ENCODE measurements around the gene ASAP2. TPM values are rescaled to one million over a fixed set of nuclear protein-coding genes. Genes with fewer than 3 reads are reported as not detected.

Gene ASAP2
- total and polyA plus RNA-seq, 2 donors (not counting 1 experiment from before 2014, with no cell fraction given), result 0.04 TPM; not detected in 1

GRCh38 chr2:9284521-9285297 is 78.1 kb downstream of the ASAP2 start:
- CTCF ChIA-PET, result no interaction called here

More at GRCh38 chr2:9284521-9285297, 78.1 kb downstream of the ASAP2 start:
- TF ChIP-seq EZH2 (IDR thresholded peaks at IDR 0.05; ENCODE audit: borderline replicate concordance, insufficient read depth, low read depth, low read length, poor library complexity, severe bottlenecking) (no peak), CTCF (IDR thresholded peaks at IDR 0.05) (no peak)
- no peak for ATAC-seq (ENCODE audit: low read depth)
- H3K9ac ChIP-seq (ENCODE audit: low read length), result no peak overlapping the region
- Mint-ChIP-seq H3K4me3 (no peak overlapping the region), H3K27me3 (no peaks in the 10 kb centered on the region), H3K4me1 (no peaks in the 10 kb centered on the region), H3K27ac (no peak overlapping the region), H3K9me3 (ENCODE audit: insufficient read depth) (no peaks in the 10 kb centered on the region)
- 86% methylated on average over 3 of the region's 6 CpGs for WGBS (ENCODE audit: insufficient coverage)
- no peaks in the 10 kb centered on the region for H4K20me1 ChIP-seq (ENCODE audit: control insufficient read depth, insufficient read depth, low read length, poor library complexity, severe bottlenecking)
- intact Hi-C loops (cut with micrococcal nuclease), result no loop called here
- H3K4me2 ChIP-seq (replicated peaks; ENCODE audit: low read depth, low read length, poor library complexity, severe bottlenecking), result no peak overlapping the region
- no peaks in the 10 kb centered on the region for H3K27me3 ChIP-seq (replicated peaks in 1 of 4; ENCODE audit: control extremely low read depth in 1 of 4, control insufficient read depth in 3 of 4, insufficient read depth in 4 of 4, low read length in 3 of 4)
- H3K27ac ChIP-seq (ENCODE audit: low read length in 2 of 2), result no peak overlapping the region
- no peak overlapping the region for H3K4me3 ChIP-seq (ENCODE audit: control extremely low read depth in 1 of 5, extremely low read depth in 1 of 5, insufficient read depth in 1 of 5, low read depth in 2 of 5, low read length in 4 of 5)
- no peaks in the 10 kb centered on the region for H3K79me2 ChIP-seq (ENCODE audit: control insufficient read depth, insufficient read depth, low read length)
- no peaks in the 10 kb centered on the region for H3K36me3 ChIP-seq (replicated peaks in 1 of 2; ENCODE audit: control extremely low read depth in 1 of 2, control insufficient read depth in 1 of 2, extremely low read depth in 1 of 2, insufficient read depth in 2 of 2, low read length in 1 of 2)
- POLR2A ChIA-PET, result interaction anchor here (0.7 kb wide), 1 partner anchor 19 kb away, joined by 4 read pairs; no protein-coding TSS in a partner anchor
- no peaks in the 10 kb centered on the region for H3K9me3 ChIP-seq (ENCODE audit: control extremely low read depth in 1 of 3, control insufficient read depth in 2 of 3, insufficient read depth in 1 of 3, low read length in 2 of 3)
- H2AFZ ChIP-seq (ENCODE audit: insufficient read depth, low read depth, low read length, poor library complexity, severe bottlenecking), result no peak overlapping the region
- H3K4me1 ChIP-seq (ENCODE audit: control insufficient read depth in 2 of 2, insufficient read depth in 2 of 2, low read length in 2 of 2), result no peaks in the 10 kb centered on the region
- DNase-seq, result no peak
